ENCODE results near the gene THBS2. TPM values are rescaled to one million over a fixed set of nuclear protein-coding genes. Genes with fewer than 3 reads are reported as not detected.

The THBS2 gene
- total and polyA plus RNA-seq, 5 donors from 2014 or later, result 0.02 TPM; not detected in 4

DNA sequence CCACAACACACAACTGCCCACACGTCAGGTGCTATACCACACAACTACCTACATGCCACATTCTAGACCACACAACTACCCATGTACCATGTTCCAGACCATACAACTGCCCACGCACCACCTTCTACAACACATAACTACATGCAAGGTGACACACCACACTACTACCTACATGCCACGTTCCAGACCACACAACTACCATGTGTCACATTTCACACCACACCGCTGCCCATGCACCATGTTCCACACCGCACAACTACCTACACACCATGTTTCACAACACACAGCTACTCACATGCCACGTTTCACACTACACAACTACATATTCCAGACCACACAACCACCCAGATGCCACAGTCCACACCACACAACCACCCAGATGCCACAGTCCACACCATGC lies 19.8 kb downstream of the THBS2 start:
- Mint-ChIP-seq H3K27ac (peak overlapping the region in 1 of 3 donors; percentile 31), H3K36me3 (no peaks in the 10 kb centered on the region), H3K4me3 (no peak overlapping the region), H3K9me3 (peaks cover 3 to 13% (median 8%) of the 10 kb centered on the region in 7 donors), H3K4me1 (no peaks in the 10 kb centered on the region), H3K27me3 (no peaks in the 10 kb centered on the region)
- H3K4me3 ChIP-seq (ENCODE audit: low read depth, low read length), result no peak overlapping the region
- H3K9me3 ChIP-seq (ENCODE audit: control insufficient read depth in 2 of 2, low read length in 2 of 2), result no peaks in the 10 kb centered on the region
- ATAC-seq (ENCODE audit: low read depth in 2 of 2) (no peak), DNase-seq (no peak)
- H3K4me1 ChIP-seq (ENCODE audit: control insufficient read depth, insufficient read depth, low read length, poor library complexity, severe bottlenecking), result no peaks in the 10 kb centered on the region
- no peaks in the 10 kb centered on the region for H3K27me3 ChIP-seq (ENCODE audit: control insufficient read depth, insufficient read depth, low read length)
- no peak overlapping the region for H3K27ac ChIP-seq (ENCODE audit: insufficient read depth, low read length, poor library complexity, severe bottlenecking)
- no peaks in the 10 kb centered on the region for H3K36me3 ChIP-seq (ENCODE audit: control insufficient read depth, insufficient read depth, low read length)

DNA sequence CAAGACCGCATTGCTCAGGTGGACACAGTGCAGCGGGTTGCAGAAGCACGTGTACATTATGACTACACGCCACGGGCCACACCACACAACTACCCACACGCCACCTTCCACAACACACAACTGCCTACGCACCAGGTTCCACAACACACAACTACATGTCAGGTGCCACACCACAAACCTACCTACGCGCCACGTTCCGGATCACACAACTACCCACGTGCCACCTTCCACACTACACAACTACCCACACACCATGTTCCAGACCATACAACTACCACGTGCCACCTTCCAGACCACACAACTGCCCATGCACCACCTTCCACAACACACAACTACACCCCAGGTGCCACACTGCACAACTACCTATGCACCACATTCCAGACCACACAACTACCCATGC lies 20.5 kb downstream of the THBS2 start:
- Histone ChIP-seq H3K27ac (ENCODE audit: insufficient read depth, low read length, poor library complexity, severe bottlenecking) (no peak overlapping the region), H3K9me3 (ENCODE audit: control insufficient read depth in 2 of 2, low read length in 2 of 2) (no peaks in the 10 kb centered on the region), H3K36me3 (ENCODE audit: control insufficient read depth, insufficient read depth, low read length) (no peaks in the 10 kb centered on the region), H3K4me1 (ENCODE audit: control insufficient read depth, insufficient read depth, low read length, poor library complexity, severe bottlenecking) (no peaks in the 10 kb centered on the region), H3K27me3 (ENCODE audit: control insufficient read depth, insufficient read depth, low read length) (no peaks in the 10 kb centered on the region), H3K4me3 (ENCODE audit: low read depth, low read length) (no peak overlapping the region)
- Mint-ChIP-seq H3K4me3 (no peak overlapping the region), H3K4me1 (no peaks in the 10 kb centered on the region), H3K27me3 (no peaks in the 10 kb centered on the region), H3K36me3 (no peaks in the 10 kb centered on the region), H3K27ac (no peak overlapping the region), H3K9me3 (peaks cover 3 to 13% (median 8%) of the 10 kb centered on the region in 7 donors)
- DNase-seq (no peak), ATAC-seq (ENCODE audit: low read depth in 2 of 2) (no peak)

DNA sequence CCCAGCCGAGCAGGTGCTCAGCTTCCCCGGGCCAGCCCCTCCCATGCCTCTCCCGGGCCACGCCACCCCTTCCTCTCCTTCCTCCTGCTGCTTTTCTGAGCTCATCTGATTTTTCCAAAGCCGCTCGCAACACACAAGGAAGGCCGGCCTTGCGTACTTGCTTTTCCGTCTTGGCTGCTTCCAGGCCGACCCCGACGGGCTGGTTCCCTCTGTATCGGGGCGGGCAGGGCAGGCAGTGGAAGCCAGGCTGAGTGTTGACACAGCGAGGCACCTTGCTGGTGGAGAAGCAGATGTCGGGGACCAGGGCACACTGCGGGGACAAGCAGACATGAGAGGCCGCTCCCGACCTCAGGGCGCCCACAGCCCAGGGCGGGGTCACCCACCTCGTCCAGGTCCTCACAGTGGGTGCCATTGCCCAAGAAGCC lies 21.1 kb downstream of the THBS2 start:
- H3K36me3 ChIP-seq (ENCODE audit: control insufficient read depth, insufficient read depth, low read length), result no peaks in the 10 kb centered on the region
- ATAC-seq (ENCODE audit: low read depth in 2 of 2) (no peak), DNase-seq (no peak)
- no peak overlapping the region for H3K27ac ChIP-seq (ENCODE audit: insufficient read depth, low read length, poor library complexity, severe bottlenecking)
- Mint-ChIP-seq H3K9me3 (peaks cover 3 to 13% (median 8%) of the 10 kb centered on the region in 7 donors), H3K4me3 (no peak overlapping the region), H3K27ac (no peak overlapping the region), H3K27me3 (no peaks in the 10 kb centered on the region), H3K4me1 (no peaks in the 10 kb centered on the region), H3K36me3 (no peaks in the 10 kb centered on the region)
- H3K9me3 ChIP-seq (ENCODE audit: control insufficient read depth in 2 of 2, low read length in 2 of 2), result no peaks in the 10 kb centered on the region
- no peaks in the 10 kb centered on the region for H3K4me1 ChIP-seq (ENCODE audit: control insufficient read depth, insufficient read depth, low read length, poor library complexity, severe bottlenecking)
- no peaks in the 10 kb centered on the region for H3K27me3 ChIP-seq (ENCODE audit: control insufficient read depth, insufficient read depth, low read length)
- H3K4me3 ChIP-seq (ENCODE audit: low read depth, low read length), result no peak overlapping the region

- Histone ChIP-seq H3K4me1 (ENCODE audit: control insufficient read depth, insufficient read depth, low read length, poor library complexity, severe bottlenecking) (no peaks in the 10 kb centered on the region), H3K27ac (ENCODE audit: insufficient read depth, low read length, poor library complexity, severe bottlenecking) (no peak overlapping the region), H3K36me3 (ENCODE audit: control insufficient read depth, insufficient read depth, low read length) (no peaks in the 10 kb centered on the region), H3K9me3 (ENCODE audit: control insufficient read depth in 2 of 2, low read length in 2 of 2) (no peaks in the 10 kb centered on the region), H3K27me3 (ENCODE audit: control insufficient read depth, insufficient read depth, low read length) (no peaks in the 10 kb centered on the region), H3K4me3 (ENCODE audit: low read depth, low read length) (no peak overlapping the region)
- no peaks in the 10 kb centered on the region for H3K27me3 Mint-ChIP-seq
- DNase-seq, result no peak
- no peak overlapping the region for H3K27ac Mint-ChIP-seq
- no peak for ATAC-seq (ENCODE audit: low read depth in 2 of 2)
- H3K36me3 Mint-ChIP-seq, result no peaks in the 10 kb centered on the region
- H3K4me1 Mint-ChIP-seq, result no peaks in the 10 kb centered on the region
- peaks cover 3 to 13% (median 8%) of the 10 kb centered on the region in 7 donors for H3K9me3 Mint-ChIP-seq
- H3K4me3 Mint-ChIP-seq, result no peak overlapping the region
These were observed 21.7 kb downstream of the THBS2 start for GRCh38 chr6:169231790-169232506.

DNA sequence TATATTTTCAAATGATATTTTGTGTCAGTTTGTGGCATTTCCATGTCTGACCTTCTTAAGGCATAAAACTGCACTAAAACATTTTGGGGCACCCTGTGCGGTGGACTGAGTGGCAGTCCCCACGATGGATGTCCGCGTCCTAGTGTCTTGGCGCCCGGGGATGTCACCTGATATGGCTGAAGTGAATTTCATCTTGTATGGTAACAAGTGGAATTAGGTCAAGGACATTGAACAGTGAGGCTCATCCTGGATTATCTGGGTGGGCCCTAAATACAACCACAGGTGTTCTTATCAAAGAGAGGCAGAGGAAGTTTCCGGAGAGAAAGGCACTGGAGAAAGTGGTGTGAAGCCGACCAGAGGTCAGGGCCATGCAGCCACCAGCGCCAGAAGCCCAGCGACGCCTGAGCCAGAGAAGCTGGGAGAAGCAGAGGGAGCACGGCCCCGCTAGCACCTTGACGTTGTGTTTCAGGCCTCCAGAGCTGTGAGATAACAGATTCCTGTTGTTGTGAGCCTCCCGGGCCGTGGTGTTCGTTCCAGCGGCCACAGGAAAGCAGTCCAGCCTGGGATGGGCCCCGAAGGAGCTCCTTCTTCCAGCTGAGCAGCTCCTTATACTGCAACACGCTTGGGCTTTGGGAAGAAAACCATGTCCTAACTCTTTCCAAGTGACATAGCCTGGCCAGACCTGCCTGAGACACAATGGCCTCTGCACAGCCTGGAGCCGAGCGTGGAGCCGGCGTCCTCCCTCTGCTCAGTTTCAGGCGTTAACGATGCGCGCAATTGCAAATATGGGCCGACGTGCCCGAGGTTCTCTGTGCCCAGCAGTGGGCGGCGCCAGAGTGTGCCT lies 22.5 kb downstream of the THBS2 start:
- Histone ChIP-seq H3K36me3 (ENCODE audit: control insufficient read depth, insufficient read depth, low read length) (no peaks in the 10 kb centered on the region), H3K4me1 (ENCODE audit: control insufficient read depth, insufficient read depth, low read length, poor library complexity, severe bottlenecking) (no peaks in the 10 kb centered on the region), H3K27me3 (ENCODE audit: control insufficient read depth, insufficient read depth, low read length) (no peaks in the 10 kb centered on the region), H3K4me3 (ENCODE audit: low read depth, low read length) (no peak overlapping the region), H3K27ac (ENCODE audit: insufficient read depth, low read length, poor library complexity, severe bottlenecking) (no peak overlapping the region), H3K9me3 (ENCODE audit: control insufficient read depth in 2 of 2, low read length in 2 of 2) (no peaks in the 10 kb centered on the region)
- DNase-seq (no peak), ATAC-seq (ENCODE audit: low read depth in 2 of 2) (no peak)
- Mint-ChIP-seq H3K36me3 (no peaks in the 10 kb centered on the region), H3K9me3 (peaks cover 3 to 13% (median 6%) of the 10 kb centered on the region in 7 donors), H3K27me3 (no peaks in the 10 kb centered on the region), H3K27ac (no peak overlapping the region), H3K4me1 (no peaks in the 10 kb centered on the region), H3K4me3 (no peak overlapping the region)

GRCh38 chr6:169230322-169230665 lies 23.4 kb downstream of the THBS2 start:
- DNase-seq (no peak), ATAC-seq (ENCODE audit: low read depth in 2 of 2) (no peak)
- Mint-ChIP-seq H3K36me3 (no peaks in the 10 kb centered on the region), H3K4me3 (no peak overlapping the region), H3K27ac (no peak overlapping the region), H3K9me3 (peaks cover 3 to 13% (median 5%) of the 10 kb centered on the region in 7 donors), H3K4me1 (no peaks in the 10 kb centered on the region), H3K27me3 (no peaks in the 10 kb centered on the region)
- Histone ChIP-seq H3K27ac (ENCODE audit: insufficient read depth, low read length, poor library complexity, severe bottlenecking) (no peak overlapping the region), H3K4me3 (ENCODE audit: low read depth, low read length) (no peak overlapping the region), H3K27me3 (ENCODE audit: control insufficient read depth, insufficient read depth, low read length) (no peaks in the 10 kb centered on the region), H3K4me1 (ENCODE audit: control insufficient read depth, insufficient read depth, low read length, poor library complexity, severe bottlenecking) (no peaks in the 10 kb centered on the region), H3K9me3 (ENCODE audit: control insufficient read depth in 2 of 2, low read length in 2 of 2) (no peaks in the 10 kb centered on the region), H3K36me3 (ENCODE audit: control insufficient read depth, insufficient read depth, low read length) (no peaks in the 10 kb centered on the region)

- no peak overlapping the region for H3K27ac Mint-ChIP-seq
These were observed 23.9 kb downstream of the THBS2 start for GRCh38 chr6:169229615-169230321.

More at GRCh38 chr6:169229615-169230321, 23.9 kb downstream of the THBS2 start:
- no peaks in the 10 kb centered on the region for H3K4me1 Mint-ChIP-seq
- Histone ChIP-seq H3K4me1 (ENCODE audit: control insufficient read depth, insufficient read depth, low read length, poor library complexity, severe bottlenecking) (no peaks in the 10 kb centered on the region), H3K27ac (ENCODE audit: insufficient read depth, low read length, poor library complexity, severe bottlenecking) (no peak overlapping the region), H3K36me3 (ENCODE audit: control insufficient read depth, insufficient read depth, low read length) (no peaks in the 10 kb centered on the region), H3K27me3 (ENCODE audit: control insufficient read depth, insufficient read depth, low read length) (no peaks in the 10 kb centered on the region), H3K9me3 (ENCODE audit: control insufficient read depth in 2 of 2, low read length in 2 of 2) (no peaks in the 10 kb centered on the region), H3K4me3 (ENCODE audit: low read depth, low read length) (no peak overlapping the region)
- H3K27me3 Mint-ChIP-seq, result no peaks in the 10 kb centered on the region
- no peak for ATAC-seq (ENCODE audit: low read depth in 2 of 2)
- no peak overlapping the region for H3K4me3 Mint-ChIP-seq
- DNase-seq, result no peak
- peaks cover 2 to 13% (median 5%) of the 10 kb centered on the region in 7 donors for H3K9me3 Mint-ChIP-seq
- H3K36me3 Mint-ChIP-seq, result no peaks in the 10 kb centered on the region
